Kidney (tissue), 14 donors: ENCODE measurements around the gene TTLL13. TPM values are rescaled to one million over a fixed set of nuclear protein-coding genes. Genes with fewer than 3 reads are reported as not detected.

Experiments
- DNase-seq, 5 donors: peaks; one replicate each; pipeline ENCODE4 v3.0.0-alpha.2; 2013 to 2020
- FAIRE-seq: peaks from 2 replicates; lab custom pipeline; 2012; peaks lifted over from hg19 to GRCh38; lab: Jason Lieb, UNC
- H3K27ac ChIP-seq, 2 donors: one replicate each; pipeline ENCODE4 v1.7.0; 2013; ENCODE audit warnings: low read depth in 2 of 2, low read length in 2 of 2, inconsistent platforms in 1 of 2
- H3K27me3 ChIP-seq: one replicate; pipeline ENCODE4 v1.7.1; 2013; ENCODE audit warnings: low read length, inconsistent platforms; ENCODE audit not compliant: control insufficient read depth, insufficient read depth
- H3K36me3 ChIP-seq, 3 donors: one replicate each; pipeline versions ENCODE4 v1.7.0 to v1.7.1; 2013; ENCODE audit warnings: low read length in 3 of 3, control low read depth in 1 of 3, inconsistent platforms in 1 of 3; ENCODE audit not compliant: insufficient read depth in 3 of 3, control insufficient read depth in 2 of 3
- H3K4me1 ChIP-seq, 3 donors: one replicate each; pipeline versions ENCODE4 v1.7.0 to v1.7.1; 2013; ENCODE audit warnings: low read length in 3 of 3, inconsistent platforms in 1 of 3, low read depth in 1 of 3; ENCODE audit not compliant: control insufficient read depth in 2 of 3, insufficient read depth in 2 of 3
- H3K4me3 ChIP-seq, 3 donors: one replicate each; pipeline versions ENCODE4 v1.7.0 to v1.8.1; 2013; ENCODE audit warnings: low read length in 3 of 3, control low read depth in 1 of 3, inconsistent platforms in 1 of 3
- H3K9ac ChIP-seq, 3 donors: one replicate each; pipeline versions ENCODE4 v1.7.0 to v1.7.1; 2013; ENCODE audit warnings: low read length in 3 of 3, control low read depth in 1 of 3, inconsistent platforms in 1 of 3
- H3K9me3 ChIP-seq, 3 donors: one replicate each; pipeline versions ENCODE4 v1.7.0 to v1.7.1; 2013; ENCODE audit warnings: low read length in 3 of 3, control low read depth in 1 of 3, inconsistent platforms in 1 of 3; ENCODE audit not compliant: control insufficient read depth in 2 of 3, insufficient read depth in 1 of 3
- intact Hi-C: fragments of 100-400 bp; cut with DNase I; formaldehyde crosslinking; loops from one replicate; pipeline ENCODE4 v1.11.1; 2022
- polyA plus RNA-seq: library from polyadenylated mRNA; stranded (reverse); fragments of 350-450 nt; fragmentation: Illumina TruSeq; extraction: RNeasy Lipid Tissue Mini Kit (QIAGEN cat#74804); gene quantifications from one replicate; pipeline ENCODE4 v1.2.3, GENCODE V29; 2014; ENCODE audit warnings: low read depth, low replicate concordance; ENCODE audit not compliant: insufficient read depth
- total RNA-seq: library from RNA; stranded (reverse); fragmentation: NEBNext Ultra II Directional; extraction: Animal tissue kit (Norgen Biotek cat#: 25700); gene quantifications from one replicate; pipeline ENCODE4 v1.2.1, GENCODE V29; 2021
- TF ChIP-seq, protein P1 (sequence below): IDR thresholded peaks from 3 replicates; pipeline ENCODE4 v1.5.1; 2012; ENCODE audit warnings: mild to moderate bottlenecking, moderate library complexity, borderline replicate concordance; ENCODE audit not compliant: insufficient read depth; ENCODE audit errors: extremely low read depth
- donor health status: control.
- donor health status: control.
- donor health status: control.
- donor health status: control.
- donor health status: control.
- donor health status: DM: yes; HTN: yes; CAD: no.
- donor health status: Normal renal cell carcinoma (clear cell type).

TTLL13 gene
- total and polyA plus RNA-seq, 2 donors from 2014 or later: 0.54 to 0.88 TPM

- peak overlapping the region; percentile 94 to 98 for H3K27ac ChIP-seq
- peak overlapping the region; percentile 97 to 98 (median 97) for H3K4me3 ChIP-seq
- H3K36me3 ChIP-seq: no peaks in the 10 kb centered on the region
- H3K9ac ChIP-seq: peak overlapping the region; percentile 68 to 99 (median 90)
- peaks cover 0 to 22% (median 17%) of the 10 kb centered on the region in 3 donors for H3K4me1 ChIP-seq
- FAIRE-seq (no peak), DNase-seq (peak in 1 of 5 donors; percentile 15)
- H3K9me3 ChIP-seq: no peaks in the 10 kb centered on the region
- TF ChIP-seq, protein P1, sequence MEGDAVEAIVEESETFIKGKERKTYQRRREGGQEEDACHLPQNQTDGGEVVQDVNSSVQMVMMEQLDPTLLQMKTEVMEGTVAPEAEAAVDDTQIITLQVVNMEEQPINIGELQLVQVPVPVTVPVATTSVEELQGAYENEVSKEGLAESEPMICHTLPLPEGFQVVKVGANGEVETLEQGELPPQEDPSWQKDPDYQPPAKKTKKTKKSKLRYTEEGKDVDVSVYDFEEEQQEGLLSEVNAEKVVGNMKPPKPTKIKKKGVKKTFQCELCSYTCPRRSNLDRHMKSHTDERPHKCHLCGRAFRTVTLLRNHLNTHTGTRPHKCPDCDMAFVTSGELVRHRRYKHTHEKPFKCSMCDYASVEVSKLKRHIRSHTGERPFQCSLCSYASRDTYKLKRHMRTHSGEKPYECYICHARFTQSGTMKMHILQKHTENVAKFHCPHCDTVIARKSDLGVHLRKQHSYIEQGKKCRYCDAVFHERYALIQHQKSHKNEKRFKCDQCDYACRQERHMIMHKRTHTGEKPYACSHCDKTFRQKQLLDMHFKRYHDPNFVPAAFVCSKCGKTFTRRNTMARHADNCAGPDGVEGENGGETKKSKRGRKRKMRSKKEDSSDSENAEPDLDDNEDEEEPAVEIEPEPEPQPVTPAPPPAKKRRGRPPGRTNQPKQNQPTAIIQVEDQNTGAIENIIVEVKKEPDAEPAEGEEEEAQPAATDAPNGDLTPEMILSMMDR: no peak
- intact Hi-C loops: no loop called here
- H3K27me3 ChIP-seq: no peaks in the 10 kb centered on the region
Measured at GRCh38 chr15:90264671-90265070, 15.3 kb downstream of the TTLL13 start.

- FAIRE-seq: no peak
Measured at GRCh38 chr15:90265271-90266060, 16.1 kb downstream of the TTLL13 start, which contains the start of gene NGRN. TSS of gene NGRN (plus strand) at chr15:90265672. CDS start at chr15:90265713, 41 bp downstream.

GRCh38 chr15:90266061-90266431 lies 16.7 kb downstream of the TTLL13 start:
- peak overlapping the region; percentile 68 to 99 (median 90) for H3K9ac ChIP-seq
- TF ChIP-seq, protein P1: no peak
- H3K4me3 ChIP-seq: peak overlapping the region; percentile 97 to 98 (median 97)
- no peaks in the 10 kb centered on the region for H3K9me3 ChIP-seq
- intact Hi-C loops: no loop called here
- peaks cover 2 to 9% (median 4%) of the 10 kb centered on the region in 3 donors for H3K36me3 ChIP-seq
- peaks cover 0 to 22% (median 17%) of the 10 kb centered on the region in 3 donors for H3K4me1 ChIP-seq
- peak overlapping the region; percentile 94 to 98 for H3K27ac ChIP-seq
- no peak for FAIRE-seq
- peak in 2 of 5 donors; percentile 63 to 65 for DNase-seq
- H3K27me3 ChIP-seq: no peaks in the 10 kb centered on the region

More at GRCh38 chr15:90265271-90266060, 16.1 kb downstream of the TTLL13 start, which contains the start of gene NGRN:
- Histone ChIP-seq H3K9ac (peak within 1 kb of the TSS; percentile 68 to 99 (median 90)), H3K27me3 (no peaks in the 10 kb centered on the region), H3K4me1 (peaks cover 0 to 22% (median 17%) of the 10 kb centered on the region in 3 donors), H3K27ac (peak within 1 kb of the TSS; percentile 94 to 98), H3K36me3 (peaks cover 2 to 3% (median 2%) of the 10 kb centered on the region in 3 donors), H3K9me3 (no peaks in the 10 kb centered on the region), H3K4me3 (peak within 1 kb of the TSS; percentile 97 to 98 (median 97))
- DNase-seq: peak; percentile 95 to 98 (median 97)
- TF ChIP-seq, protein P1: no peak
- intact Hi-C loops: no loop called here
